Mesenteric fat pad (tissue), 1 donor: ENCODE data around the gene GINS2. TPM values are rescaled to one million over a fixed set of nuclear protein-coding genes. Genes with fewer than 3 reads are reported as not detected.

Source experiments
- DNase-seq: peaks from one replicate; pipeline ENCODE4 v3.0.0-alpha.2; 2020; ENCODE audit warnings: low spot score
- total RNA-seq: library from RNA; stranded (reverse); fragmentation: NEBNext Ultra II Directional; extraction: Animal tissue kit (Norgen Biotek cat#: 25700); gene quantifications from one replicate; pipeline ENCODE4 v1.2.1, GENCODE V29; 2021
- donor health status: DM: yes; HTN: yes; CAD: no.

Gene GINS2
- total RNA-seq, 1 donor from 2014 or later, result 0.32 TPM

DNA sequence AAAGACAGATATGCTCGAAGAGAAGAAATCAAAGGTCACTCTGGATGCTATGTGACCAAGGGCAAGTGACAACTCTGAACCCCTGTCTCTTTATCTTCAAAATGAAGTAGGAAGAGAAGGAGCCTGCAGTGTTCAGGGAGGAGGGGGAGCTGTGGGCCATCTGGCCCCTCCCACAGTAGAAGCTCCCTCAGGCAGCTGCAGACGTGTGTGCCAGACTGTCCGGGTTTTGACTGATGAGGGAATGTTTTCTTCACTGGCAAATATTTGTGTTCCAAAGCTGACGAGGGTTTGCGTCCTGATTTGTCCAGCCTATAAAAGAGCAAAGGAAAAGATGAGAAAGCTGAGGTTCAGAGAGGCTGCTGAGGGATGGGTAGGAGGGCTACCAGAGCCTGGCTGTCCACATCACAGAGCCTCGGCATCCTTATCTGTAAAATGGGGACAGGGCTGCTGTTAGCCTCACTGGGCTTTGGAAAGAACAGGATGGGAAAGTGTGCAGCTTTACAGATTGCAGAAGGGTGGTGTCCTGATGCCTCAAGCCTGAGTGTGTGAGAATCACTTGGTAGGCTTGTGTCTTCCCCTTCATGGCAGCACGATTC, 1.8 kb upstream of the GINS2 start:
- DNase-seq, result no peak

DNA sequence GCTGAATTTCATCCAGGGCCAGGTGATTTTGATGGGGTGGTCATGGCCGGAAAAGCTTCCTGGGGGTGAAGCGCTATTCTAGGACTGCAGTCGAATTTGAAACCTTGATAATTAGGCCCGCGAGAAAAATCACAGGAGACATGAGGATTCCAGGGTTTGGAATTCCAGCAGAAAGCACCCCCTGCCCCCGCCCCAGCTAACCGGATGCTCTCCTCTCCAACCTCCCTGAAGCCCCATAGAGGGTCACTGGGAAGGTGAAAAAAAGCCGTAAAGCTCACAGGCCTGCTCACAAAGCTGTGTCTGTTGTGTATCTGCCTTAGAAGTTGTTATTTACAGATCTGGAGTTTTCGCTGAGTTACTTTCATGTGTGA, 1.2 kb upstream of the GINS2 start:
- DNase-seq, result no peak

DNA sequence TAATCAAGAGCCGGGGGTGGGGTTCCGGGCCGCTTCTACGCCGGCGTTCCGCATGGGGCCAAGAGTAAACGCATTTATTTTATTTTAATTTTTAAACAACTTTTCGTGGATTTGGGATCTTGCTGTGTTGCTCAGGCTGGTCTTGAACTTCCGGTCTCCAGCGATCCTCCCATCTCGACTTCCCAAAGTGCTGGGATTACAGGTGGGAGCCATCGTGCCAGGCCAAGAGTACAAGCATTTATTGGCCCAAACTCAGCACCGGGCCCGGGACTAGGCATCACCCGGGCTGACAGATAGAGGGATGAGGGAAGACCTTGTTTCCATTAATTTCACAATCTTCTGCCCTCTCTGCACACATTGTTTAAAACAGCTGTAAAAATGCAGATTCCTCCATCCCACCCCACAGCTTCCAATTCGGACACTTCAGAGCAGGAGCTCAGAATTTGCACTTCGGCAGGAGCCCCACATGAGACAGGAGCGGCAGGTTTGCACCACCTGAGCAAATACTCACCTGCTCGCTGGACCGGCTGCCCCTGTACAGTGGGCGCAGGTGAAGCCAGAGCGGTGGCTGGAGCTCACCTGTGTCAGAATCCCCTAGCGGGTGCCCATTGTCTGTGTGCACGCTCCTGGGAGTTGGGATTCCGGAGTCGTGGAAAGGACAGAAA, 663 bp upstream of the GINS2 start:
- DNase-seq, result no peak

DNA sequence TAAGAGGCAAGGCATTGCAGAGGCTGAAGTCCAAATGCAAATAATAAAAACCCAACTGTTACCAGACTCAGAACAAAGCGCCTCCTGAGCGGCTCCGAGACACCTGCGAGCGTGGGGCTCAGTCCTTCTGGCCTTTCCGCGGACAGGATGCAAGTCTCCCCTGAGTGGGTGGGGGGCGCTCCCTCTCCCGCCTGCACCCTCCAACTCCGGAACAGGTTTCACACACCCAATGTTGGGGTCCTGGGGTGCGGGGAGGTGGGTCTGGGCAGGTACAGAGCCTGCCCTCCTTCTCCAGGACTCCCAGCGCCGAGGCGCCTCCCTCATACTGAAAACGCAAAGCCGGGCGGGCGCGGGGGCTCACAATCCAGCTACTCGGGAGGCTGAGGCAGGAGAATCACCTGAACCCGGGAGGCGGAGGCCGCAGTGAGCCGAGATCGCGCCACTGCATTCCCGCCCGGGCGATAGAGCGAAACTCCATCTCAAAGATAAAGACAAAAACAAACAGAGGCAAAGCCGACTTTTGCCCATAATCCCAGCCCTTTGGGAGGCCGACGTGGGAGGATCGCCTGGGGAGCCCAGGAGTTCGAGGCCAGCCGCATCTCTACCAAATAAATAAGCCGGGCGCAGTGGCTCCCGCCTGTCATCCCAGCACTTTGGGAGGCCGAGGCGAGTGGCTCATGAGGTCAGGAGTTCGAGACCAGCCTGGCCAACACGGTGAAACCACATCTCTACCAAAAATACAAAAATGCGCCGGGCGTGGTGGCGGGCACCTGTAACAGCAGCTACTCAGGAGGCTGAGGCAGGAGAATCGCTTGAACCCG, 893 bp downstream of the GINS2 start:
- DNase-seq, result no peak

DNA sequence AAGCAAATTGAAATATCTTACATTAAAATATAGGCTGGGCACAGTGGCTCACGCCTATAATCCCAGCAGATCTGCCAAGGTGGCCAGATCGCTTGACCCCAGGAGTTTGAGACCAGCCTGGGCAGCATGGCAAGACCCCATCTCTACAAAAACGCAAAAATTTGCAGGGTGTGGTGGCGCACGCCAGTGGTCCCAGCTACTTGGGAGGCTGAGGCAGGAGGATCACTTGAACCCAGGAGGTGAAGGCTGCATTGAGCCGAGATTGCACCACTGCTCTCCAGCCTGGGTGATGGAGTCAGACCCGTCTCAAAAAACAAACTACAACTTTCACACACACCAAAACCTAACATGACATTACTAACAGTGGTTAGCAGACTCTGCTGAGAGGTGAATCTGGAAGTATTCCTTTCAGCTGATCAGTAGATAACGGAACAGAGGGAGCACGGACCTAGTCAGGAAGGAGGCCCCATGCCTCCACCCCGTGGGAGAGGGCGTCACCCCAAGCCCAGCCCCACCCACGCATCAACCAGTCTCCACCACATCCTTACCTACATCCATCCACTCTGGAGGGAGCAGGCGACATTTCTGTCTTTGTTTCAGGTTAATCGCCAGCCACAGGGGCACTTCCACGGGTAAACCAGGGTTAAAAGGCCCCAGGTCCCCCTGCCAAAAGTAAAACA, 1.7 kb downstream of the GINS2 start:
- DNase-seq, result no peak

DNA sequence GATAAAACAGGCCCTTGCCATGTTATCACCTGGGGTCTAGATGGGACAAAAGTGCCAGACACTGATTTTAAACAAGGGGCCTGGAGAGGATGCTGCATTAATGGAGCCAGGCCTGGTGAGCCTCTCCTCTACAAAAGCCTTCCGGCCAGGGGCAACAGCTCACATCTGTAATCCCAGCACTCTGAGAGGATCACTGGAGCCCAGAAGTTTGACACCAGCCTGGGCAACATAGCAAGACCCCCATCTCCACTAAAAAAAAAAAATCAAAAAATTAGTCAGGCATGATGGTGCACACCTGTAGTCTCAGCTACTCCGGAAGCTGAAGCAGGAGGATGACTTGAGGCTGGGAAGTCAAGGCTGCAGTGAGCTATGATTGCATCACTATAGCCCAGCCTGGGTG, 3.5 kb downstream of the GINS2 start:
- no peak for DNase-seq

DNA sequence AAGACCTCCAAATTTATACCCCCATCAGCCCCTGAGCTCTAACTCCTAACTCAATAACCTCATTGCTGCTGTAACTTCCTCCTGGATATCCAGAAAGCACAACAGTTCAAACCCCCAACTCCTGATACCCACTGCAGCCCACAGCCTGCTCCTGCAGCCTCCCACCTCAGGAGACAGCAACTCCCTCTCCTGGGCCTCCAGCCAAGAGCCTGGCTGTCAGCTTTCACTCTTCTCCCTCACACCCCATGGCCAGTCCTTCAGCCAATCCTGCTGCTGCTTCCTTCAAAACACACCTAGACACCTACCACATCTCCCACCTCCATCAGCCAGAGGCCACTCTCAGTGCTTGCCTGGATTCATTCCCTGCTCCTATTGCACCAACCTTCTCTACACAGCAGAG, 5.4 kb downstream of the GINS2 start:
- DNase-seq, result no peak

DNA sequence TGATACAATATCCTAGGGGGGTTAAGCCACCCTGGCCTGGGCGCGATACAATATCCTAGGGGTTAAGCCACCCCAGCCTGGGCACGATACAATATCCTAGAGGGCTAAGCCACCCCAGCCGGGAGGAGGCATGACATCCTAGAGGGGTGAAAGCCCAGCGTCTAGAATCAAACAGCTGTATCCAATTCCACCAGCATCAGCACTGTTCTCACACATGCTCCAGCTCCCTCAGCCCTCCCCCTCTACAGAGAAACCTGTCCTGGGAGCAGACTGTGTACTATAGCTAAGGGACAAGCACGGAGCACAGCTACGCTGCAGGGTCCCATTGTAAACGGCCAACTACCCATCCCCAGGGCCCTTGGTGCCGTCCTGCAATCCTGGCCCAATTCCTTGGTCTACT, 6.2 kb downstream of the GINS2 start:
- no peak for DNase-seq

DNA sequence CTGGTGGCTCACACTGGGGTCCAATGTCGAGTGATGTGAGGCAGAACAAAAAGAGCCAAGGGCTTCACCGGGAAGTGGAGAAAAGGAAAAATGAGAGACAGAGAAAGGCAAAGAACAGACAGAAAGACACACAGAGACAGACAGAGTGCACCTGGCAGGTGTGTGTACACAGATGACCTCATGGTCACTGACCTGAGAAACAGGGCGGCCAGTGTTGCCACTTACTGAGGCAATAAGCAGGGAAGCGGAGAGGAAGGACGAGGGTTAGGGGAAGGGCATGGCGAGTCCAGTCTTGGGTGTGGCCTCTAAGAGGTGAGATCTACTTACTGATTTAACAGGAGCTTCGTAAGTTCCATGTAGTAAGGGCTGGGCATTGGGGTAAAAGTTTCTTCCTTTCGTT, 7.5 kb downstream of the GINS2 start:
- no peak for DNase-seq

DNA sequence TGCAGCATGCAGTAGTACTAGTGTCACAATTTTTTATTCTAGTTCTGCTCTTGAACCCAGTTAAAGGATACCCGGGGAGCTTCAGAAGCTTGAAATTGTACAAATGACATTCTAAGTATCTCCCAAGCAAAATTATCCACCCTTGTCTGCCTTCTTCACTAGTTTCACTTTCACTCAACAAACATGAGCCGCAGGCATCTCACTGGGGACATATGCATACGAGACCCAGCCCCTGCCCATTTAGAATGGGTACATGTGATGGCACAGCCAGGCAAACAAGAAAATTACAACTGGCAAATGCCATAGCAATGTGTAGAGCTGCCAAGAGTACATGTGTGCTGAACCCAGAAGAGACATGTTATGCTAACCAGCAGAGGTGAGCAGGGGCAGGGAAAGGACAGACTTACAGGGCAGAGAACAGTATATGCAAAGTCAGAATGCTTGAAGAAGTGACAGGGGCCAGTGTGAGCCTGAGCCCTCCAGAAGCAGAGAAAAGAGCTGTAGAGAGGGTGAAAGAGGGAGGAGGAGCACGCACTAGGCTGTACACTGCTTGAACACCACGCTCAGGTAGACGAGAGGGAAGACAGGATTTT, 8.3 kb downstream of the GINS2 start:
- DNase-seq, result no peak

DNA sequence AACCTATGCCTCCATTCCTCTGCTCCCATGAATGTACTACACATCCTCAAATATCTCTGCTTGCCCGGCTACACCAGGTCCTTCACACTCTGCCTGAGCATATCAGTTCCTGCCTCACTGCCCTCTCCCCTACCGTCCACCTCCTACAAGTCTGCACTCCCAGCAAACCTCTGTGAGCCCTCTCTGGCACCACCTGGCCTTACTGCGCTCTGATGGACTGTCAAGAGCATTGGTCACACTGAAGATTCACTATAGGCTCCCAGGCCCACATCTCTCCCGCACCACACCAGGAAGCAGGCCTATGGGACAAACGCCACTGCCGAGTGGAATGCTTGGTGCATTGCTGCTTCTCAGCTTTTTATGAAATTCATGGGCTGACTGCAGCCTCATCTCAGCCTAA, 8.9 kb downstream of the GINS2 start:
- no peak for DNase-seq

DNA sequence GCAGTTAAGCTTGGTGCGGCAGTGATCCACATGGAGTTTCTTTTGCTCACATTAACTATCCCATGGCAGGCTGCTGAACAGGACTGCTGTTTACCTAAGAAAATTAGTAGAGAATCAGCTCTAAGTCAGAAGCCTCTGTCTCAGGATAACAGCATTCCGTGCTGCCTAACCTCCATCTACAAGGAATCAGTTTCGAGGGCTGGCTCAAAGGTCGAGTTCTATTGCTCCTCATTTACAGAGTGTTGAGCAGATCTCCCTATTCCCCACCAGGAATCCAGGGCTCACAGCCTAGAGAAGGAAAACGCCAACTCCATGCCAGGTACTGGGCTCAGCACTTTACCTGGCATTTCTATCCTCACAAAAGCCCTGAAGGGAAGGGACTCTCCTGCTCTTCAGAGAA, 9.9 kb downstream of the GINS2 start:
- DNase-seq, result no peak

DNA sequence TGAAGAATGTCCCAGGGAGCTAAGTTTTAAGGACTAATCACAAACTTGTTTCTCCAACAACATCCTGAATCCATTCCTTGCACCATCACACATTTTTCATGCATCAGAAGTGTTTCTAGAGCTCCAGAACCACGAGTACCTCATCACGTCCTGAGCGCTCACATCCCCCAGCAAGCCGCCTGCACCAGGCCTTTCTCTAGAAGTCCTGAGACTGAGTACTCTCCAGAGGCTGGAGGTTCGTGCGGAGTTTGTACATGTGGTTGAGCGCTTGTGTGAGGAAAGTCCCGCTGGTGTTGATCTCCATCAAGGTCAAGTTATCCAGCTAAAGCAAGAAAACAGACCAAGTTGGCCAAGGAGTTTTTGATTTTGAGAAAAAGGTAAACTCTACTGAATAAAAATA, 10.7 kb downstream of the GINS2 start:
- DNase-seq, result no peak

DNA sequence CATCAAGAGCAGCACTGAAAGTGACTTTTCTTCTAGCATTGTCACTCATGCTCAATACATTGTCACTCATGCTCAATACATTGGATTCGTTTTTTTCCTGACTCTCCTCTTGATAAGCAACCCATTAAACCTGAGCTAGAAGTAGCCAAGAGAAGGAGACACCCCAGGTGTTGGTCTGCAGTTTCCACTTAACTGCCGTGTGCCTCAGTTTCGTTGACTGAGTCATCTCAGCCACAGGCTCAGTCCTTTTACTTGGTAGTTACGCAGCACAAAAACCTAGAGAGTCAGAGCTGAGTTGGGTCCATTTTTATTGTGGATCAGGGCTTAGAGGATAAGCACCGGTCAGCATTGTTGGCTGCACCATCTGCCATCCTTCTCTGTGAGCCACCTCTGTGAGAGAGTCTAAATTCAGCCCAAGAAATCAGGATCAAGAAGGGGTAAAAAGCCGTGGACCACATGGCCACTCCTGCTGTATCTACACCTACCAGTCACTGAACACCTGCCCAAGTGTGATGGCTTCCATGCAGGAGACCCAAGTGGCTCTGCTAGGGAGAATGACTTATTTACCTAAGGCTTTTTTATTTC, 11.3 kb downstream of the GINS2 start:
- DNase-seq, result no peak

DNA sequence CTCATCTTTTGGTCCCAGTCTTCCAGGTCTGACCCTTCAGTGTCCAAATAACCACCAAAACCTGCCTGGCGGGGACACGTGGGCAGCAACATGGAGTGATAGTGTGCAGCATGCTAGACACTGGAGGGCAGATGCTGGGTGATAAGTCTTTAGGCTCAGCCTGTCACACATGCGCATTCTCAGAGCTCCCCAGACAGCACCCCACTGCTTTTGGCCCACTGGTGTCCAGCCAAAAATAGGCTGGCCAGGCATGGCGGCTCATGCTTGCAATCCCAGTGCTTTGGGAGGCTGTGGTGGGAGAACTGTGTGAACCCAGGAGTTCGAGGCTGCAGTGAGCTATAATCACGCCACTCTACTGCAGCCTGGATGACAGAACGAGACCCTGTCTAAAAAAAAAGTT, 12.3 kb downstream of the GINS2 start:
- no peak for DNase-seq

DNA sequence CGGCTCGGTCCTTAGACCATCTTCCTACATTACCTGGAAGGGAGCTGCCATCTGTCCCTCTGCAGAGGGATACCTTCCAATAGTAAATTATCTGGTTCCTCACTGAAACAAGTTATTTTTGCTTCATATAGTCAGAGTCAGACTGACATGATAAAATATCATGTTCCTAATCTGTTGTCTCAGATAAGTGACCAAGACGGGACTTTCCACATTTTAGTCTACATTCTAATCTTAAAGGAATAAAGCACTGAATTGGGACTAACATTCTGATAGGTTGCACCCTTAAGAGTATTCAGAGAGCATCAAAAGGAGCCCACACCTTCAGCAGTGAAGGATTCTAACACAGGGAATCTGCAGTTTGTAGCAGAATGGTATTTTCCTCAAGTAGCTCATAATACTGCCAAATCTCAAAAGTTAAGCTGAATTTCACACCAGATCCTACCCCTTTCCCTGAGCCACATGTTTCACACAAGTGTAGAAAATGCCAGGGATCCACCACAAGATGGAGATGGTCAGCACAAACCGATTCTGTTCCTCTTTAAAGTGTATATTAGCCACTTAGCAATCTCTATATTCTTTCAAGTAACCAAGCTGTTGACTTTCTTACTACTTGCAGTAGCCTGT, 13.4 kb downstream of the GINS2 start:
- no peak for DNase-seq

DNA sequence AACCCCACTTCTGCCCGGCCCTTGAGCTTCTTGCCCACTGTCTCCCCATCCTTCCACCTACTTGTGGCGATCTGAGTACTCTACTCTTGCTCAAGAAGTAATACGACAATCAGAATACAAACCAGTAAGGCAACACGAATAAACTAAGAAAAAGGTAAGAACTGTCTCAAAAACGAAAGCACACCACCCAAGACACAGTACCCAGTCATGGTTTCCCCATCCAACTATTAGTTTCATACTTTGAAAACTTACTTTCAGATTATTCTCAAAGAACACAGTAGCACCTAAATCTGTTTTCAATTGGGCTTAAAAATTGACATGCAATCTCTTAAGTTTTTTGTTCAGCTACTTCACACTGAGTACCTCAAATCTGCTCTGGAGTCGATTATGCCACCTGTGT, 13.9 kb downstream of the GINS2 start:
- DNase-seq, result no peak

DNA sequence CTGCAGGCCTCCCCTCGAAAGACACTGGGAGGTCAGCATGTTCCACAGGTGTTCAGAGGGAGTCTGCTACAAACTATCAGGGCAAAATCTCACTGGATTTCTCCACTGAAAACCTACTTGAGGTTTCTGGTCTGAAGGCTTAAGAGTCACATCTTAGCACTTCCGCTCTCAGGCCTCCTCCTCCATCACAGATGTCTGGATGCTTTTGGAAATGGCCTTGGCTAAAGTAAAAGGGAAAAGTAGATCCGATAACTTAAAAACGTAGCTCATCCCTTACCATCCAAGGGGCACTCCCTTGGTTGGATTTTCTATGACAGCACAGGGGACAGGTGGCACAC, 14.4 kb downstream of the GINS2 start:
- no peak for DNase-seq

DNA sequence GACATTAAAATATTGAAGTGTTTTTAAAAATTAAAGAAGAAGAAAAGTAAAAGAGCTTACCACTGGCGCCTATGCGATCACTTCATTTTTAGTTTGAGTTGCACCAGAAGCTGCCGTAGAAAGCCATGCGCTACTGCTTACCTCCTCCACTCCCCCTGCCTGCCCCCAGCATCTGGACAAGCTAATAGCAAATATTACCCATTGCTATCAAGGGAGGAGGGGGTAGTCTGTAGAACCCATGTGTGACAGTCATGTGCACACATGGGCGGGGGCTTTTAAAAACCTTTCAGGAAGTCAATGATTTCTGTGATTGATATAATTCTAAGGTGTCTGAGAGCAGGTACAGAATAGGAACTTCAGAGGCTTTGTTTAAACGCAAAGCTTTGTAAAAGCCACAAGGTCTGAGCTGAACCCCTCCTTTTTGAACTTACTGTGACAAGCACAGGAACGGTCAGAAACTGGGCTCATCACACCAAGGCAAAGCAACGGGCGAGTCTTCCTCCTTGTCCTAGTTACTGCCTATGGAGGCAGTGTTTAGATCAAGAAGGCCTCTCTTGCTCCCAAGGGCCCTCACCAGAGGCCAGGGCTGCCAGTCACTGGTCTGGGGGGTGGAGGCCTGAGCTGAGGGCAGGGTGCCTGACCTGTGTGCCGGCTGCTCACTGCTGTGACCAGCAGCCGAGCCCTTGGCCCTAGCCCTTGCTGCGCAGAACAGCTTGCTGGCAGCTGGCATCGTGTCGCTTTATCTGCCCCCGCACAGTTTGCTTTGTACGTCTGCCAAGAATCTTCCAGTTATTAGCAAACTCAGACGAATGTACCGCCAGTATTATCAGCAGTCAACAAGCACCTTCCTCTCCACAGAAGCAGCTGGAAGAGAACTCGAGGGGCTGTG, 15.0 kb downstream of the GINS2 start:
- no peak for DNase-seq

DNA sequence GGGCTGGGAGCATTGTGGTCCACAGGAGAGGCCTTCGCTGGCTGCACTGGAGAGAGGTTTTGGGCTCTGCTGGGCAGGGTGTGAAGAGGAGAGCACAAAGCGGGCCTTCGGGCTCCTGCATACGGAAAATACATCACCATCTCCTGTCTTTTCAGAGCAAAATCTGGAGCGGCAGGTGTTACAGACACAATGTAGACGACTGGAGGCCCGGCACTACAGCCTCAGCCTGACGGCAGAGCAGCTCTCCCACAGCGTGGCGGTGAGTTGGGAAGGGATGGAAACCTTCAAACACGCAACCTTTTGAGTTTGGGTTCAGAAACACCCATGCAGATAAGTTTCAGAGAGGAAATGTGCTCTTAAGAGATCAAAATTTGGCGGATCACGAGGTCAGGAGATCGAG, 17.9 kb downstream of the GINS2 start:
- DNase-seq, result no peak
